HUDEP-2 (cell line): ENCODE data around the gene DUSP2.
"Not testable (repeated sequence)": the region's sequence is repeated elsewhere in the genome, so short reads cannot be mapped to it uniquely, and the experiment has no call there.

Experiments
- DNase-seq, 76 experiments: peaks; one replicate each; lab custom pipeline; 2025; ENCODE audit not compliant: unreplicated experiment in 76 of 76; lab: John Stamatoyannopoulos, UW

DUSP2 gene

GRCh38 chr2:96163768-96164429, 18.7 kb upstream of the DUSP2 start:
- no peak for DNase-seq

GRCh38 chr2:96163415-96163767, 18.2 kb upstream of the DUSP2 start:
- no peak for DNase-seq

- peak in 63 of 76 experiments; percentile 3 to 82 (median 49) for DNase-seq
These were observed 16.7 kb upstream of the DUSP2 start for GRCh38 chr2:96161898-96162297.

- DNase-seq = not testable (repeated sequence)
These were observed 15.1 kb upstream of the DUSP2 start for GRCh38 chr2:96160366-96160765.

- no peak for DNase-seq
These were observed 14.0 kb upstream of the DUSP2 start for GRCh38 chr2:96159084-96159830.

- no peak for DNase-seq
These were observed 13.3 kb upstream of the DUSP2 start for GRCh38 chr2:96158554-96158940.

GRCh38 chr2:96157649-96158553, 12.7 kb upstream of the DUSP2 start:
- DNase-seq = peak in 54 of 76 experiments; percentile 6 to 71 (median 48)

- peak in 2 of 76 experiments; percentile 56 to 58 for DNase-seq
These were observed 11.8 kb upstream of the DUSP2 start for GRCh38 chr2:96156926-96157648.

GRCh38 chr2:96156011-96156820, 11.0 kb upstream of the DUSP2 start:
- no peak for DNase-seq

- DNase-seq = no peak
These were observed 9.5 kb upstream of the DUSP2 start for GRCh38 chr2:96154506-96155380.

- DNase-seq = peak in 6 of 76 experiments; percentile 11 to 37 (median 20)
These were observed 8.8 kb upstream of the DUSP2 start for GRCh38 chr2:96153991-96154431.

- no peak for DNase-seq
These were observed 8.1 kb upstream of the DUSP2 start for GRCh38 chr2:96153291-96153713.

- no peak for DNase-seq
These were observed 7.3 kb upstream of the DUSP2 start for GRCh38 chr2:96152304-96153161.

- DNase-seq = no peak
These were observed 6.5 kb upstream of the DUSP2 start for GRCh38 chr2:96151595-96152303.

GRCh38 chr2:96150791-96151594, 5.8 kb upstream of the DUSP2 start:
- no peak for DNase-seq

- no peak for DNase-seq
These were observed 4.9 kb upstream of the DUSP2 start for GRCh38 chr2:96150007-96150640.
